K562 (cell line): Measurements from ENCODE around the gene NAA10. TPM values are rescaled to one million over a fixed set of nuclear protein-coding genes. Genes with fewer than 3 reads are reported as not detected.
A peak's percentile ranks its signal among the peaks of the same experiment; 100 is the strongest.

Experiments
- ATAC-seq: fragments of 200-7000 bp; cut with Tn5 transposase; 3 replicates; pipeline ENCODE4 v1.9.1; 2020; ENCODE audit warnings: moderate library complexity
- BruUV-seq: library from RNA; stranded (reverse); fragments of 400-500 nt; replicated peaks from 2 replicates; lab custom pipeline; 2021; lab: Mats Ljungman, UMichigan
- CTCF ChIA-PET: fragments of 300-600 bp; formaldehyde crosslinking; extraction: SDS; loops from one replicate; lab custom pipeline; 2021; ENCODE audit warnings: low intra/inter-chr PET ratio; lab: Yijun Ruan, JAX
- POLR2A ChIA-PET: fragments of 300-600, 350-650 bp; sonication (Branson Sonifier 250); formaldehyde crosslinking; extraction: SDS; loops from one replicate; lab custom pipeline; 2021; ENCODE audit warnings: antibody characterized with exemption, inconsistent platforms; lab: Yijun Ruan, JAX
- DNase-seq, 4 experiments: peaks; one replicate each; pipeline versions ENCODE4 v3.0.0 to v3.0.0-alpha.2; 2011 to 2018; ENCODE audit warnings: low spot score in 3 of 4, mixed read lengths in 3 of 4; ENCODE audit errors: extremely low read depth in 1 of 4
- FAIRE-seq: peaks from 2 replicates; lab custom pipeline; 2011; peaks lifted over from hg19 to GRCh38; lab: Jason Lieb, UNC
- H2AFZ ChIP-seq: 2 replicates; pipeline ENCODE4 v1.6.0; 2011; ENCODE audit warnings: low read depth, low read length, control low read depth, inconsistent platforms
- H3K27ac ChIP-seq: fragments of 200-600 bp; 3 replicates; pipeline ENCODE4 v1.8.0; 2011; ENCODE audit warnings: low read depth, mild to moderate bottlenecking, control low read depth, inconsistent platforms, low read length, moderate library complexity, mixed read lengths; ENCODE audit errors: extremely low read depth
- H3K27me3 ChIP-seq, 2 experiments: fragments of 300-600 bp in 1 of 2; 2 replicates in 1 of 2; 3 replicates in 1 of 2; pipeline versions ENCODE4 v1.6.0 to v1.8.0; 2011; ENCODE audit warnings: inconsistent platforms in 2 of 2, low read length in 2 of 2, mild to moderate bottlenecking in 1 of 2, mixed read lengths in 1 of 2, moderate library complexity in 1 of 2; ENCODE audit not compliant: control insufficient read depth in 2 of 2, insufficient read depth in 2 of 2
- H3K36me3 ChIP-seq: fragments of 300-600 bp; 3 replicates; pipeline ENCODE4 v1.8.0; 2011; ENCODE audit warnings: mild to moderate bottlenecking, low read length, inconsistent platforms; ENCODE audit not compliant: control insufficient read depth, insufficient read depth
- H3K4me1 ChIP-seq, 2 experiments: fragments of 200-600 bp in 1 of 2; replicated peaks in 1 of 2; 2 replicates in 1 of 2; 3 replicates in 1 of 2; pipeline versions ENCODE4 v1.5.1 to v1.8.0; 2011; ENCODE audit warnings: inconsistent platforms in 2 of 2, low read length in 2 of 2, mild to moderate bottlenecking in 1 of 2, mixed read lengths in 1 of 2, moderate library complexity in 1 of 2; ENCODE audit not compliant: control insufficient read depth in 2 of 2, insufficient read depth in 2 of 2
- H3K4me2 ChIP-seq: 2 replicates; pipeline ENCODE4 v1.6.1; 2011; ENCODE audit warnings: low read length, control low read depth, inconsistent platforms, mixed read lengths; ENCODE audit not compliant: insufficient read depth
- H3K4me3 ChIP-seq: fragments of 200-600 bp; sonication (generic), shearing (Covaris generic); 2 replicates; pipeline ENCODE4 v1.5.1; 2016; ENCODE audit warnings: control low read depth, inconsistent platforms
- H3K79me2 ChIP-seq: fragments of 200-600 bp; 3 replicates; pipeline ENCODE4 v1.8.0; 2011; ENCODE audit warnings: low read length, inconsistent platforms; ENCODE audit not compliant: control insufficient read depth, insufficient read depth
- H3K9ac ChIP-seq, 2 experiments: 2 replicates each; pipeline versions ENCODE4 v1.6.0 to v1.6.1; 2011; ENCODE audit warnings: low read depth in 2 of 2, low read length in 2 of 2, control low read depth in 1 of 2, inconsistent platforms in 1 of 2, mild to moderate bottlenecking in 1 of 2, mixed read lengths in 1 of 2; ENCODE audit not compliant: insufficient read depth in 1 of 2
- H3K9me1 ChIP-seq: one replicate; pipeline ENCODE4 v1.6.0; 2011; ENCODE audit warnings: inconsistent platforms, mild to moderate bottlenecking, low read length, moderate library complexity; ENCODE audit not compliant: control insufficient read depth, insufficient read depth
- H3K9me3 ChIP-seq: replicated peaks from 2 replicates; pipeline ENCODE4 v1.5.1; 2011; ENCODE audit warnings: low read depth, low read length, inconsistent platforms; ENCODE audit not compliant: control insufficient read depth, insufficient read depth
- H4K20me1 ChIP-seq: replicated peaks from 2 replicates; pipeline ENCODE4 v1.6.1; 2011; ENCODE audit warnings: low read length, inconsistent platforms, mixed read lengths; ENCODE audit not compliant: control insufficient read depth, insufficient read depth
- ARID1B ChIP-seq: fragments of 450-650 bp; IDR thresholded peaks from 2 replicates; pipeline ENCODE4 v1.6.1; 2016; ENCODE audit warnings: antibody characterized with exemption, mild to moderate bottlenecking, inconsistent platforms
- BACH1 ChIP-seq: fragments of 200-800 bp; sonication (Bioruptor generic); IDR thresholded peaks from 2 replicates; pipeline ENCODE4 v1.6.1; 2016; ENCODE audit warnings: missing genetic modification characterization, missing compliant biosample characterization
- FOSL1 ChIP-seq: fragments of 200-800 bp; sonication (Bioruptor generic); conservative IDR thresholded peaks from 2 replicates; pipeline ENCODE4 v1.6.1; 2016; ENCODE audit warnings: missing genetic modification characterization, missing compliant biosample characterization
- HNRNPH1 ChIP-seq: fragments of 200-400 bp; formaldehyde crosslinking; optimal IDR thresholded peaks from 2 replicates; pipeline ENCODE3; 2017; ENCODE audit warnings: low read depth, mild to moderate bottlenecking, low read length, moderate library complexity
- KLF6 ChIP-seq: fragments of 250-450 bp; sonication (Bioruptor Pico); IDR thresholded peaks from 2 replicates; pipeline ENCODE4 v1.4.0; 2020; ENCODE audit warnings: mild to moderate bottlenecking, moderate library complexity, borderline replicate concordance
- NR2F6 ChIP-seq: fragments of 450-650 bp; formaldehyde crosslinking; IDR thresholded peaks from 2 replicates; pipeline ENCODE4 v1.4.0; 2020; ENCODE audit warnings: mild to moderate bottlenecking
- SUPT5H ChIP-seq: fragments of 450-650 bp; IDR thresholded peaks from 2 replicates; pipeline ENCODE4 v1.6.1; 2016
- TSC22D4 ChIP-seq: fragments of 450-650 bp; IDR thresholded peaks from 2 replicates; pipeline ENCODE4 v1.6.1; 2016; ENCODE audit warnings: missing genetic modification characterization, missing biosample characterization, control low read depth
- ZEB2 ChIP-seq: fragments of 450-650 bp; IDR thresholded peaks from 2 replicates; pipeline ENCODE4 v1.6.1; 2016
- WGBS: fragments of 100-300 bp; shearing (Covaris generic); methylation state at CpG from one replicate; pipeline ENCODE4 v1.1.6; 2016; ENCODE audit warnings: low coverage, mixed read lengths; ENCODE audit not compliant: insufficient coverage; ENCODE audit errors: missing lambda C conversion rate; 5-methylcytosine and 5-hydroxymethylcytosine counted together
- in situ Hi-C: fragments of 300-500 bp; cut with MboI; formaldehyde crosslinking; loops from 4 replicates; pipeline ENCODE4 v1.15.0; 2018; ENCODE audit warnings: inconsistent platforms, mixed read lengths
- intact Hi-C: fragments of 100-400 bp; cut with micrococcal nuclease; formaldehyde crosslinking; loops from 2 replicates; pipeline ENCODE4 v1.14.2; 2022
- polyA plus RNA-seq, 8 experiments: library from polyadenylated mRNA; depleted of rRNA in 4 of 8; stranded (reverse) in 5 of 8; unstranded in 3 of 8; fragments of >200 nt; fragmentation: Nextera tagmentation in 2 of 8; fragmentation: Illumina TruSeq in 1 of 8; extraction: Ambion mirVana in 2 of 8; extraction: Trizol in 1 of 8; gene quantifications; 2 replicates each; pipeline versions ENCODE4 v1.2.1 to v1.2.3, GENCODE V29; 2011 to 2014; ENCODE audit warnings: inconsistent platforms in 1 of 8, missing spikeins in 1 of 8
- total RNA-seq, 7 experiments: library from RNA; depleted of rRNA in 6 of 7; stranded (reverse); fragments of >200 nt in 6 of 7; fragmentation: Illumina TruSeq in 2 of 7; extraction: Trizol in 2 of 7; gene quantifications; 2 replicates each; pipeline versions ENCODE4 v1.2.1 to v1.2.3, GENCODE V29; 2011 to 2021; ENCODE audit warnings: low replicate concordance in 1 of 7
- TF ChIP-seq, protein P1 (sequence below), 2 experiments: fragments of 450-650 bp in 1 of 2; sonication (generic) in 1 of 2; formaldehyde crosslinking in 1 of 2; IDR thresholded peaks in 1 of 2; conservative IDR thresholded peaks in 1 of 2; 2 replicates each; pipeline versions ENCODE4 v1.6.1 to v1.8.1; 2016 to 2023; ENCODE audit warnings: mild to moderate bottlenecking in 2 of 2, moderate library complexity in 2 of 2, inconsistent platforms in 1 of 2, missing genetic modification reagents in 1 of 2
- TF ChIP-seq, protein P2 (sequence below): sonication (generic); formaldehyde crosslinking; IDR thresholded peaks from 2 replicates; pipeline ENCODE4 v1.8.0; 2022; ENCODE audit warnings: mild to moderate bottlenecking, missing genetic modification reagents
- TF ChIP-seq, protein P3 (sequence below): fragments of 250-450 bp; sonication (Bioruptor Pico); IDR thresholded peaks from 2 replicates; pipeline ENCODE4 v1.8.0; 2022; ENCODE audit warnings: moderate library complexity, mild to moderate bottlenecking, inconsistent platforms

The NAA10 gene
- total and polyA plus RNA-seq, 9 of the 15 experiments (the other 6 are each of a cell fraction or from before 2014, with no cell fraction given) = 11.1 to 250 (median 134) TPM

DNA sequence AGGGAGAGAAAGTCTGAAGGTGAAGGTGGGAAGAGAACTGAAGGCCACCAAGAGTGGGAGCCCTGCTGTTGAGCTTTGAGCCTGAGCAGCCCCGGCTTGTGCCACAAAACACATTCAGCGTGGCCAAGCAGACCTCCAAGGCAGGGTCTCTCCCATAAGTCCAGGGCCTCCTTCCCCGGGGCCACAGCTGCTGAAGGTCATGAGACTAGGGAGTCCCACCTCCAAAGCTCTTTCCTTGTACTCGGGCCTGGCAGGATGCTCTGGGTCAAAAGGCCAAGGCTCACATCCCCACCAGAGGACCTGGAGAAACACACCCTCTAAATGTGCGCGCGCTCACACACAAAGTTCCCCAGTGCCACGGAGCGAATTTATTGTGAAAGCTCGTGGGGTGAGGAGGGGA is 5.3 kb downstream of the NAA10 start:
- no peak for FAIRE-seq
- Histone ChIP-seq H4K20me1 (no peaks in the 10 kb centered on the region), H3K9me1 (no peaks in the 10 kb centered on the region), H3K36me3 (peaks cover 53% of the 10 kb centered on the region), H2AFZ (no peak overlapping the region), H3K27me3 (no peaks in the 10 kb centered on the region), H3K4me3 (no peak overlapping the region), H3K4me1 (peaks cover 28 to 65% of the 10 kb centered on the region in 2 experiments; a peak in 4 of 5 replicates), H3K4me2 (peak overlapping the region; percentile 29; the same call in 1 of the 2 replicates), H3K27ac (peak overlapping the region; percentile 46; the same call in 2 of the 3 replicates), H3K9me3 (no peaks in the 10 kb centered on the region)
- in situ Hi-C loops = no loop called here
- no peak for ATAC-seq
- DNase-seq = no peak
- ChIA-PET CTCF (no interaction called here), POLR2A (interaction anchor here (0.6 to 0.9 kb wide), 2 partner anchors 36 to 215 kb away, joined by 3 to 4 read pairs; no protein-coding TSS in a partner anchor)
- no TSS peak for BruUV-seq
- WGBS = 72% methylated on average over 10 of the region's 10 CpGs
- no peak for TF ChIP-seq ZEB2
- no peak for TF ChIP-seq SUPT5H
- TF ChIP-seq, protein P1, sequence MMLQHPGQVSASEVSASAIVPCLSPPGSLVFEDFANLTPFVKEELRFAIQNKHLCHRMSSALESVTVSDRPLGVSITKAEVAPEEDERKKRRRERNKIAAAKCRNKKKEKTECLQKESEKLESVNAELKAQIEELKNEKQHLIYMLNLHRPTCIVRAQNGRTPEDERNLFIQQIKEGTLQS (IDR thresholded peaks at IDR 0.05) = no peak
- TF ChIP-seq, protein P1 (CRISPR knock-in tag; conservative IDR thresholded peaks at IDR 0.05) = no peak
- TF ChIP-seq, protein P2, sequence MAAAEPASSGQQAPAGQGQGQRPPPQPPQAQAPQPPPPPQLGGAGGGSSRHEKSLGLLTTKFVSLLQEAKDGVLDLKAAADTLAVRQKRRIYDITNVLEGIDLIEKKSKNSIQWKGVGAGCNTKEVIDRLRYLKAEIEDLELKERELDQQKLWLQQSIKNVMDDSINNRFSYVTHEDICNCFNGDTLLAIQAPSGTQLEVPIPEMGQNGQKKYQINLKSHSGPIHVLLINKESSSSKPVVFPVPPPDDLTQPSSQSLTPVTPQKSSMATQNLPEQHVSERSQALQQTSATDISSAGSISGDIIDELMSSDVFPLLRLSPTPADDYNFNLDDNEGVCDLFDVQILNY = no peak
- no peak for TF ChIP-seq FOSL1
- no peak for TF ChIP-seq ARID1B
- TF ChIP-seq TSC22D4 = no peak
- TF ChIP-seq BACH1 (tag) = no peak
- no peak for TF ChIP-seq KLF6 (CRISPR knock-in tag)
- TF ChIP-seq, protein P3, sequence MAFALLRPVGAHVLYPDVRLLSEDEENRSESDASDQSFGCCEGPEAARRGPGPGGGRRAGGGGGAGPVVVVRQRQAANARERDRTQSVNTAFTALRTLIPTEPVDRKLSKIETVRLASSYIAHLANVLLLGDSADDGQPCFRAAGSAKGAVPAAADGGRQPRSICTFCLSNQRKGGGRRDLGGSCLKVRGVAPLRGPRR (CRISPR knock-in tag) = no peak
- TF ChIP-seq HNRNPH1 = no peak
- no peak for TF ChIP-seq NR2F6
- TF ChIP-seq, all 486 proteins: peak for 0
- peaks cover 62% of the 10 kb centered on the region for H3K79me2 ChIP-seq
- intact Hi-C loops = loop anchor here (5.0 kb wide), 1 partner anchor 162 kb away; no protein-coding TSS in a partner anchor
- peak overlapping the region in 1 of 2 experiments; percentile 49; a peak in 2 of 4 replicates for H3K9ac ChIP-seq
